OCI-LY1 (cell line): ENCODE data around the gene LCORL.

Experiments used
- H2AFZ ChIP-seq: fragments of 200-600 bp; sonication (generic), shearing (Covaris generic); 2 replicates; pipeline ENCODE4 v1.6.0; 2014; ENCODE audit warnings: antibody characterized with exemption, mild to moderate bottlenecking, low read length
- H3F3A ChIP-seq: fragments of 200-600 bp; sonication (generic), shearing (Covaris generic); 2 replicates; pipeline ENCODE4 v1.6.0; 2014; ENCODE audit warnings: mild to moderate bottlenecking, antibody characterized with exemption, low read length, moderate library complexity; ENCODE audit not compliant: insufficient read depth
- H3K27ac ChIP-seq: fragments of 200-600 bp; sonication (generic); 2 replicates; pipeline ENCODE4 v1.5.1; 2014; ENCODE audit warnings: low read length, mixed run types, mild to moderate bottlenecking, low read depth; ENCODE audit not compliant: poor library complexity, severe bottlenecking
- H3K27me3 ChIP-seq: fragments of 200-600 bp; sonication (generic); 2 replicates; pipeline ENCODE4 v1.6.0; 2014; ENCODE audit warnings: antibody characterized with exemption, mild to moderate bottlenecking, low read length, moderate library complexity; ENCODE audit not compliant: insufficient read depth
- H3K36me3 ChIP-seq: fragments of 200-600 bp; sonication (generic); 2 replicates; pipeline ENCODE4 v1.6.1; 2014; ENCODE audit warnings: mild to moderate bottlenecking, antibody characterized with exemption, low read length, moderate library complexity, mixed read lengths; ENCODE audit not compliant: insufficient read depth
- H3K4me1 ChIP-seq: fragments of 200-600 bp; sonication (generic); 2 replicates; pipeline ENCODE4 v1.5.1; 2014; ENCODE audit warnings: mild to moderate bottlenecking, low read length, moderate library complexity; ENCODE audit not compliant: insufficient read depth, severe bottlenecking
- H3K4me2 ChIP-seq: fragments of 200-600 bp; sonication (generic), shearing (Covaris generic); 2 replicates; pipeline ENCODE4 v1.6.1; 2014; ENCODE audit warnings: low read length
- H3K4me3 ChIP-seq: fragments of 200-600 bp; sonication (generic); 2 replicates; pipeline ENCODE4 v1.5.1; 2014; ENCODE audit warnings: low read length, low read depth, mild to moderate bottlenecking, mixed read lengths; ENCODE audit not compliant: poor library complexity, severe bottlenecking
- H3K79me2 ChIP-seq: fragments of 200-600 bp; shearing (Covaris generic); 2 replicates; pipeline ENCODE4 v1.6.1; 2016; ENCODE audit warnings: mixed run types, low read length, mixed read lengths; ENCODE audit not compliant: insufficient read depth
- H3K9ac ChIP-seq: fragments of 200-600 bp; sonication (generic), shearing (Covaris generic); 2 replicates; pipeline ENCODE4 v1.6.1; 2014; ENCODE audit warnings: mild to moderate bottlenecking, low read length, mixed read lengths
- H3K9me2 ChIP-seq: fragments of 200-600 bp; sonication (generic), shearing (Covaris generic); 2 replicates; pipeline ENCODE4 v1.6.1; 2014; ENCODE audit warnings: low read depth, mild to moderate bottlenecking, low read length, mixed read lengths
- H3K9me3 ChIP-seq: fragments of 200-600 bp; shearing (Covaris generic); 2 replicates; pipeline ENCODE4 v1.6.1; 2014; ENCODE audit warnings: low read length, mixed read lengths
- H4K20me1 ChIP-seq: fragments of 200-600 bp; sonication (generic), shearing (Covaris generic); 2 replicates; pipeline ENCODE4 v1.6.0; 2016; ENCODE audit warnings: mild to moderate bottlenecking, low read length; ENCODE audit not compliant: insufficient read depth
- EZH2 ChIP-seq: fragments of 200-600 bp; sonication (generic), shearing (Covaris generic); IDR thresholded peaks from 2 replicates; pipeline ENCODE4 v1.8.0; 2017; ENCODE audit warnings: borderline replicate concordance, mixed run types, mild to moderate bottlenecking, antibody characterized with exemption, low read length, moderate library complexity, mixed read lengths
- TF ChIP-seq, protein P1 (sequence below): fragments of 200-600 bp; sonication (generic), shearing (Covaris generic); IDR thresholded peaks from 2 replicates; pipeline ENCODE4 v1.5.1; 2017; ENCODE audit warnings: mild to moderate bottlenecking, antibody characterized with exemption, low read length, moderate library complexity, mixed read lengths

LCORL gene

DNA sequence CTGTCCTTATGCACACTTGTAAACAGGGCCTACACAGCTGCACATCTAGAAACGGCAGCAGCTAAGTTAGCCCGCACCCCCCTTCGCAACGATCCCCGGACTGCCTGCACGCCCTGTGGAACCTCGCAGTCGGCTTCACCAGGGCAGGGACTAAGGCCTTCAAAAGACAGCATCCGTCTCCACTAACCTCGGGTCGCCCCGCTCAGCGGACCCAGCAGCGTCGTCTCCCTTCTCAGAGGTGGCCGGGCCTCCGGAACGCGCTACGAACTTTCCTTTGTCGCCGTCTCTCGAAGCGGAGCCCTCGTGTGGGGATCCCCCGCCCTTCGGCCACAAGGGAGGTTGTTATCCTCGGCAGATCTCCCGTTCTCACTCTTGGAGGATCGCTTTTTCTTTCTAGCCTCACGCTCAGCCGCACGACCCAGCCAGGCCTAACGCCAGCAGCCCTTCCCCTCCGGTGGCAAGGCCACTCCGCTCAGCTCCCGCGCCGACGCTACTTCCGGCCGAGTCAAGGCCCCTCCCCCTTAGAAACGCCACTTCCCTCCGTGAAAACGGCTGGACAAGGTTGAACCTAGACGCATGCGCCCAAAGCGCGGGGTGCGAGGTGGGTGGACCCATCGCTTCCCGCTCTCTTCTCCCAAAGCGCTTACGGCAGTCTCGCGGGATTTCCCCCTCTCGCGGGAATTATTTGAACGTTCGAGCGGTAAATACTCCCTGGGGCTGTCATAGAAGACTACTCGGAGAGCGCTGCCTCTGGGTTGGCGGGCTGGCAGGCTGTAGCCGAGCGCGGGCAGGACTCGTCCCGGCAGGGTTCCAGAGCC lies 211.1 kb downstream of the LCORL start, which contains the start of the genes DCAF16 and NCAPG:
Gene DCAF16 (minus strand): TSS at position 498 of the 818 bp plus-strand sequence. CDS start 6,616 bp downstream, outside the sequence.
Gene NCAPG (plus strand): TSS at position 720 of the 818 bp plus-strand sequence. CDS start 99 bp downstream, outside the sequence.
- H3K79me2 ChIP-seq: peaks cover 87% of the 10 kb centered on the region
- H3K4me3 ChIP-seq: peak within 1 kb of the TSS; percentile 98
- H3K4me1 ChIP-seq: peaks cover 33% of the 10 kb centered on the region
- no peak within 1 kb of the TSS for H2AFZ ChIP-seq
- H3K36me3 ChIP-seq: peaks cover 37% of the 10 kb centered on the region
- TF ChIP-seq, protein P1, sequence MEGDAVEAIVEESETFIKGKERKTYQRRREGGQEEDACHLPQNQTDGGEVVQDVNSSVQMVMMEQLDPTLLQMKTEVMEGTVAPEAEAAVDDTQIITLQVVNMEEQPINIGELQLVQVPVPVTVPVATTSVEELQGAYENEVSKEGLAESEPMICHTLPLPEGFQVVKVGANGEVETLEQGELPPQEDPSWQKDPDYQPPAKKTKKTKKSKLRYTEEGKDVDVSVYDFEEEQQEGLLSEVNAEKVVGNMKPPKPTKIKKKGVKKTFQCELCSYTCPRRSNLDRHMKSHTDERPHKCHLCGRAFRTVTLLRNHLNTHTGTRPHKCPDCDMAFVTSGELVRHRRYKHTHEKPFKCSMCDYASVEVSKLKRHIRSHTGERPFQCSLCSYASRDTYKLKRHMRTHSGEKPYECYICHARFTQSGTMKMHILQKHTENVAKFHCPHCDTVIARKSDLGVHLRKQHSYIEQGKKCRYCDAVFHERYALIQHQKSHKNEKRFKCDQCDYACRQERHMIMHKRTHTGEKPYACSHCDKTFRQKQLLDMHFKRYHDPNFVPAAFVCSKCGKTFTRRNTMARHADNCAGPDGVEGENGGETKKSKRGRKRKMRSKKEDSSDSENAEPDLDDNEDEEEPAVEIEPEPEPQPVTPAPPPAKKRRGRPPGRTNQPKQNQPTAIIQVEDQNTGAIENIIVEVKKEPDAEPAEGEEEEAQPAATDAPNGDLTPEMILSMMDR: no peak
- TF ChIP-seq EZH2: no peak
- no peaks in the 10 kb centered on the region for H3K9me2 ChIP-seq
- peak within 1 kb of the TSS; percentile 91 for H3K4me2 ChIP-seq
- H3K27me3 ChIP-seq: no peaks in the 10 kb centered on the region
- no peaks in the 10 kb centered on the region for H3F3A ChIP-seq
- peak within 1 kb of the TSS; percentile 99 for H3K9ac ChIP-seq
- H3K9me3 ChIP-seq: no peaks in the 10 kb centered on the region
- no peaks in the 10 kb centered on the region for H4K20me1 ChIP-seq
- peak within 1 kb of the TSS; percentile 96 for H3K27ac ChIP-seq

DNA sequence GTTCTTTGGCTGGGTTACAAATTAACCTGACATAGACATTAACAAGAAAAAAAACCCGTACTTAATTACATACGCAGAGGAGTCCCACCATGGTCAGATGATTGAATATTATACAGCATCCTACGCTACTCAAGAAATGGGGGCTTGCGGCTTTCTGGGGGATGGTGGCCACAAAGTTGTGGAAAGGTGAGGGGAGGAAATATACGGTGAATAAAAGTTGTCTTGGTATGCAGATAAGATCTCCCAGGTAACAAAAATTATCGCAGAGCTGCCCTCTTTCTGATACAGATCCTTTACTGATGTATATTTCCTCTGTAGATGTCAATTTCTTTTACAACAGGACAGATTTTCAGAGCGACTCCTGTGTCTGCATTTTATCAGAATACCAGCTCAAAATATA lies 211.9 kb downstream of the LCORL start:
- no peak for TF ChIP-seq EZH2
- TF ChIP-seq, protein P1: no peak
- no peaks in the 10 kb centered on the region for H3K9me3 ChIP-seq
- peaks cover 86% of the 10 kb centered on the region for H3K79me2 ChIP-seq
- H3K9me2 ChIP-seq: no peaks in the 10 kb centered on the region
- peak overlapping the region; percentile 98 for H3K4me3 ChIP-seq
- peak overlapping the region; percentile 99 for H3K9ac ChIP-seq
- H3K4me2 ChIP-seq: peak overlapping the region; percentile 91
- peak overlapping the region; percentile 96 for H3K27ac ChIP-seq
- no peaks in the 10 kb centered on the region for H3K27me3 ChIP-seq
- H3K36me3 ChIP-seq: peaks cover 34% of the 10 kb centered on the region
- no peaks in the 10 kb centered on the region for H4K20me1 ChIP-seq
- H3F3A ChIP-seq: no peaks in the 10 kb centered on the region
- H2AFZ ChIP-seq: no peak overlapping the region
- H3K4me1 ChIP-seq: peaks cover 33% of the 10 kb centered on the region

DNA sequence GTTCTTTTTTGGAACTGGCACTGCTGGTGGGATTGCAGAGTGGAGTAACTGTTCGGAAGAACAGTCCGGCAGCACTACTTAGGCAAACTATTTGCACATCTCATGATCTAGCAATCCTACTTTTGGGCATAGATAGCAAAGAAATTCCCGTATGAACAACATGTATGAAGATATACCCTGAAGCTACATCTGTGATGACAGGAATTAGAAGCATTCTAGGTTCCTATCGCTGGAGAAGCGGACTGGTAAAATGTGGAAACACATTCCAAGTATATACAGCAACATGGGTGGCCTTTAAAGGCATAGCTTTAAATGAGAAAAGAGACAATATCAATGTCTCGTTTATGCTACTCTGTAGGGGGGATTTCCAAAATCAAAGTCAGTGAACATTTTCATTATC lies 214.1 kb downstream of the LCORL start:
- H3K79me2 ChIP-seq: peaks cover 63% of the 10 kb centered on the region
- H3K4me1 ChIP-seq: peaks cover 19% of the 10 kb centered on the region
- H3K9ac ChIP-seq: peak overlapping the region; percentile 29; the same call in 1 of the 2 replicates
- H3F3A ChIP-seq: no peaks in the 10 kb centered on the region
- H3K9me2 ChIP-seq: no peaks in the 10 kb centered on the region
- no peaks in the 10 kb centered on the region for H3K27me3 ChIP-seq
- H3K27ac ChIP-seq: no peak overlapping the region
- H3K4me2 ChIP-seq: peak overlapping the region; percentile 91
- H4K20me1 ChIP-seq: no peaks in the 10 kb centered on the region
- no peak for TF ChIP-seq EZH2
- TF ChIP-seq, protein P1: no peak
- H2AFZ ChIP-seq: no peak overlapping the region
- H3K4me3 ChIP-seq: peak overlapping the region; percentile 22
- no peaks in the 10 kb centered on the region for H3K9me3 ChIP-seq
- H3K36me3 ChIP-seq: peaks cover 42% of the 10 kb centered on the region
